WTC11 (cell line): ENCODE results near the gene TMUB2. TPM values are rescaled to one million over a fixed set of nuclear protein-coding genes. Genes with fewer than 3 reads are reported as not detected.

ENCODE experiments used
- ATAC-seq: fragments of 200-7000 bp; cut with Tn5 transposase; 2 replicates; pipeline ENCODE4 v1.10.0; 2021; ENCODE audit warnings: mild to moderate bottlenecking, moderate library complexity
- CTCF ChIA-PET: fragments of 300-600 bp; sonication (Branson Sonifier 250); formaldehyde crosslinking; loops from one replicate; lab custom pipeline; 2021; ENCODE audit warnings: antibody characterized with exemption; lab: Charles Lee
- POLR2A ChIA-PET: fragments of 350-600 bp; sonication (Branson Sonifier 250); formaldehyde crosslinking; loops from one replicate; lab custom pipeline; 2021; ENCODE audit warnings: antibody characterized with exemption; lab: Charles Lee
- DNase-seq: peaks from one replicate; pipeline ENCODE4 v3.0.0; 2021; ENCODE audit warnings: low spot score
- H3K27ac Mint-ChIP-seq: 2 replicates; pipeline ENCODE4 v1.8.0; 2021; ENCODE audit warnings: mixed read lengths
- H3K27me3 Mint-ChIP-seq: 2 replicates; pipeline ENCODE4 v1.8.0; 2021; ENCODE audit warnings: low read depth, mild to moderate bottlenecking, moderate library complexity, mixed read lengths
- H3K36me3 Mint-ChIP-seq: 2 replicates; pipeline ENCODE4 v1.8.0; 2021; ENCODE audit warnings: mixed read lengths
- H3K4me1 Mint-ChIP-seq: 2 replicates; pipeline ENCODE4 v1.8.0; 2022; ENCODE audit warnings: mixed read lengths
- H3K4me3 Mint-ChIP-seq: 2 replicates; pipeline ENCODE4 v1.8.0; 2021; ENCODE audit warnings: mild to moderate bottlenecking, moderate library complexity, mixed read lengths
- H3K9me3 Mint-ChIP-seq: 2 replicates; pipeline ENCODE4 v1.8.0; 2021; ENCODE audit warnings: mixed read lengths
- CTCF ChIP-seq: fragments of 200-600 bp; IDR thresholded peaks from 2 replicates; pipeline ENCODE4 v1.8.0; 2022; ENCODE audit warnings: antibody characterized with exemption
- E2F4 ChIP-seq: sonication (generic); formaldehyde crosslinking; IDR thresholded peaks from 2 replicates; pipeline ENCODE4 v1.8.1; 2022; ENCODE audit warnings: low read depth, mild to moderate bottlenecking, moderate library complexity, missing genetic modification reagents, borderline replicate concordance
- E2F5 ChIP-seq: sonication (generic); formaldehyde crosslinking; IDR thresholded peaks from 2 replicates; pipeline ENCODE4 v1.8.1; 2022; ENCODE audit warnings: mild to moderate bottlenecking, moderate library complexity, missing genetic modification reagents
- GRHL2 ChIP-seq: fragments of 250-450 bp; sonication (Bioruptor Pico); IDR thresholded peaks from 2 replicates; pipeline ENCODE4 v1.8.0; 2022; ENCODE audit warnings: mild to moderate bottlenecking, moderate library complexity; ENCODE audit not compliant: insufficient replicate concordance, severe bottlenecking
- GTF2I ChIP-seq: fragments of 250-450 bp; sonication (Bioruptor Pico); conservative IDR thresholded peaks from 2 replicates; pipeline ENCODE4 v1.4.0; 2021; ENCODE audit warnings: mild to moderate bottlenecking
- MXD4 ChIP-seq: fragments of 250-450 bp; sonication (Bioruptor Pico); IDR thresholded peaks from 2 replicates; pipeline ENCODE4 v1.8.0; 2021; ENCODE audit warnings: mild to moderate bottlenecking, moderate library complexity, borderline replicate concordance
- MYBL2 ChIP-seq: sonication (generic); formaldehyde crosslinking; IDR thresholded peaks from 2 replicates; pipeline ENCODE4 v1.8.1; 2023; ENCODE audit warnings: mild to moderate bottlenecking, moderate library complexity, missing genetic modification reagents
- OVOL2 ChIP-seq: fragments of 250-450 bp; sonication (Bioruptor Pico); IDR thresholded peaks from 2 replicates; pipeline ENCODE4 v1.9.0; 2021; ENCODE audit warnings: mild to moderate bottlenecking, borderline replicate concordance
- PRDM15 ChIP-seq: sonication (generic); formaldehyde crosslinking; IDR thresholded peaks from 2 replicates; pipeline ENCODE4 v1.8.0; 2022; ENCODE audit warnings: missing genetic modification reagents
- PREB ChIP-seq: sonication (generic); formaldehyde crosslinking; IDR thresholded peaks from 2 replicates; pipeline ENCODE4 v1.8.1; 2022; ENCODE audit warnings: mild to moderate bottlenecking, missing genetic modification reagents, moderate library complexity, borderline replicate concordance
- ZBTB43 ChIP-seq: sonication (generic); formaldehyde crosslinking; IDR thresholded peaks from 2 replicates; pipeline ENCODE4 v1.8.1; 2023; ENCODE audit warnings: mild to moderate bottlenecking, missing genetic modification reagents
- ZNF121 ChIP-seq: sonication (generic); formaldehyde crosslinking; IDR thresholded peaks from 2 replicates; pipeline ENCODE4 v1.8.0; 2023; ENCODE audit warnings: missing genetic modification reagents
- ZNF425 ChIP-seq: fragments of 250-450 bp; sonication (Bioruptor Pico); conservative IDR thresholded peaks from 2 replicates; pipeline ENCODE4 v1.9.0; 2021; ENCODE audit warnings: mild to moderate bottlenecking
- total RNA-seq: library from RNA; stranded (reverse); gene quantifications from 3 replicates; pipeline ENCODE4 v1.2.3, GENCODE V29; 2021

TMUB2 gene
- total RNA-seq, 1 experiment from 2014 or later = 26.9 TPM

- TF ChIP-seq CTCF (no peak), GTF2I (no peak), ZNF121 (CRISPR knock-in tag) (no peak)
These were observed 43.4 kb downstream of the TMUB2 start (continued) for GRCh38 chr17:44230140-44230539.

- no peak overlapping the region for H3K4me3 Mint-ChIP-seq
These were observed 45.3 kb downstream of the TMUB2 start for GRCh38 chr17:44232061-44232460.

More at GRCh38 chr17:44232061-44232460, 45.3 kb downstream of the TMUB2 start:
- no peaks in the 10 kb centered on the region for H3K9me3 Mint-ChIP-seq
- no peak for ATAC-seq
- H3K27me3 Mint-ChIP-seq = peaks cover 7% of the 10 kb centered on the region
- H3K36me3 Mint-ChIP-seq = peaks cover 5% of the 10 kb centered on the region; the same call in 1 of the 2 replicates
- no peak for TF ChIP-seq ZBTB43
- TF ChIP-seq ZNF425 = no peak
- no peak for TF ChIP-seq PREB (CRISPR knock-in tag)
- TF ChIP-seq MXD4 (CRISPR knock-in tag) = no peak
- no peak for TF ChIP-seq MYBL2 (CRISPR knock-in tag)
- no peak for TF ChIP-seq OVOL2 (CRISPR knock-in tag)
- no peak for TF ChIP-seq PRDM15 (CRISPR knock-in tag)
- no peak for TF ChIP-seq E2F5 (CRISPR knock-in tag)
- TF ChIP-seq E2F4 (CRISPR knock-in tag) = no peak
- no peak for TF ChIP-seq GRHL2 (CRISPR knock-in tag)
- TF ChIP-seq, all 79 proteins: peak for 0
- ChIA-PET CTCF (no interaction called here), POLR2A (no interaction called here)
- DNase-seq = no peak
- no peaks in the 10 kb centered on the region for H3K4me1 Mint-ChIP-seq
- H3K27ac Mint-ChIP-seq = no peak overlapping the region
